ENCODE measurements around the gene DAZL.

- TF ChIP-seq TEAD4 (CRISPR knock-in tag; IDR thresholded peaks at IDR 0.05) = no peak
- no peak for TF ChIP-seq CTCF (IDR thresholded peaks at IDR 0.05)
- TF ChIP-seq IRF2 (CRISPR knock-in tag; IDR thresholded peaks at IDR 0.05; ENCODE audit: borderline replicate concordance, low read depth) = no peak
- TF ChIP-seq MXD4 (CRISPR knock-in tag; IDR thresholded peaks at IDR 0.05; ENCODE audit: borderline replicate concordance) = no peak
- TF ChIP-seq FOXJ3 (CRISPR knock-in tag; IDR thresholded peaks at IDR 0.05; ENCODE audit: borderline replicate concordance) = no peak
- TF ChIP-seq ZNF396 (CRISPR knock-in tag; IDR thresholded peaks at IDR 0.05; ENCODE audit: borderline replicate concordance) = no peak
- TF ChIP-seq NR1H2 (CRISPR knock-in tag; IDR thresholded peaks at IDR 0.05) = no peak
- no peak for TF ChIP-seq ELF4 (CRISPR knock-in tag; IDR thresholded peaks at IDR 0.05; ENCODE audit: low read depth)
- TF ChIP-seq ZBTB43 (CRISPR knock-in tag; IDR thresholded peaks at IDR 0.05) = no peak
- no peak for TF ChIP-seq TCF7 (CRISPR knock-in tag; IDR thresholded peaks at IDR 0.05; ENCODE audit: low read depth)
- TF ChIP-seq ZNF121 (CRISPR knock-in tag; IDR thresholded peaks at IDR 0.05) = no peak
- no peak for TF ChIP-seq CREB1 (CRISPR knock-in tag; IDR thresholded peaks at IDR 0.05)
- TF ChIP-seq IRF1 (CRISPR knock-in tag; IDR thresholded peaks at IDR 0.05) = no peak
These were observed 3.7 kb downstream of the DAZL start for GRCh38 chr3:16601537-16602005.
